RKO (cell line): ENCODE measurements around the gene LEAP2.
A peak's percentile ranks its signal among the peaks of the same experiment; 100 is the strongest.
"Not testable (repeated sequence)": the region's sequence is repeated elsewhere in the genome, so short reads cannot be mapped to it uniquely, and the experiment has no call there.

Source experiments
- DNase-seq: peaks from one replicate; pipeline ENCODE4 v3.0.0-alpha.2; 2016; ENCODE audit warnings: low spot score

LEAP2 gene

GRCh38 chr5:132840896-132841295 lies 32.6 kb upstream of the LEAP2 start:
- DNase-seq, result no peak

- no peak for DNase-seq
Measured at GRCh38 chr5:132841305-132841704, 32.2 kb upstream of the LEAP2 start.

GRCh38 chr5:132848270-132848669 lies 25.2 kb upstream of the LEAP2 start:
- DNase-seq, result no peak

GRCh38 chr5:132849347-132849746 lies 24.1 kb upstream of the LEAP2 start:
- no peak for DNase-seq

GRCh38 chr5:132850066-132850465 lies 23.4 kb upstream of the LEAP2 start:
- peak; percentile 48 for DNase-seq

GRCh38 chr5:132853323-132853722 lies 20.1 kb upstream of the LEAP2 start:
- DNase-seq, result no peak

- no peak for DNase-seq
Measured at GRCh38 chr5:132853790-132854189, 19.7 kb upstream of the LEAP2 start.

- no peak for DNase-seq
Measured at GRCh38 chr5:132854301-132854700, 19.2 kb upstream of the LEAP2 start.

- not testable (repeated sequence) for DNase-seq
Measured at GRCh38 chr5:132854992-132855391, 18.5 kb upstream of the LEAP2 start.

GRCh38 chr5:132856011-132856410 lies 17.5 kb upstream of the LEAP2 start:
- no peak for DNase-seq

- DNase-seq, result no peak
Measured at GRCh38 chr5:132859889-132860437, 13.5 kb upstream of the LEAP2 start.

GRCh38 chr5:132860742-132861141 lies 12.7 kb upstream of the LEAP2 start:
- DNase-seq, result no peak

GRCh38 chr5:132865668-132866341 lies 7.7 kb upstream of the LEAP2 start:
- no peak for DNase-seq

GRCh38 chr5:132866342-132867045 lies 7.0 kb upstream of the LEAP2 start, which contains the start of the genes GDF9 and UQCRQ:
Gene GDF9 (minus strand): TSS chr5:132866469. CDS start chr5:132864533, 1,936 bp downstream.
Gene UQCRQ (plus strand): TSS chr5:132866642. CDS start chr5:132866882, 240 bp downstream.
- peak; percentile 100 for DNase-seq

GRCh38 chr5:132867046-132867451 lies 6.4 kb upstream of the LEAP2 start:
- peak; percentile 46 for DNase-seq

- no peak for DNase-seq
Measured at GRCh38 chr5:132868754-132869153, 4.7 kb upstream of the LEAP2 start.

GRCh38 chr5:132870801-132871200 lies 2.7 kb upstream of the LEAP2 start:
- DNase-seq, result no peak

- DNase-seq, result no peak
Measured at GRCh38 chr5:132871459-132872284, 1.8 kb upstream of the LEAP2 start.

GRCh38 chr5:132872788-132873118 lies 715 bp upstream of the LEAP2 start:
- DNase-seq, result no peak

GRCh38 chr5:132873930-132874271 lies 433 bp downstream of the LEAP2 start:
- DNase-seq, result no peak

- DNase-seq, result no peak
Measured at GRCh38 chr5:132876020-132876759, 2.7 kb downstream of the LEAP2 start.

- DNase-seq, result no peak
Measured at GRCh38 chr5:132877466-132877865, 4.0 kb downstream of the LEAP2 start.
